HG03196 (cell line): ENCODE data around the gene TYK2.
"Not testable (repeated sequence)": the region's sequence is repeated elsewhere in the genome, so short reads cannot be mapped to it uniquely, and the experiment has no call there.

Source experiments
- ATAC-seq: cut with Tn5 transposase; IDR thresholded peaks from one replicate; pipeline ENCODE4 v1.9.1; 2021; ENCODE audit not compliant: unreplicated experiment

Gene TYK2

DNA sequence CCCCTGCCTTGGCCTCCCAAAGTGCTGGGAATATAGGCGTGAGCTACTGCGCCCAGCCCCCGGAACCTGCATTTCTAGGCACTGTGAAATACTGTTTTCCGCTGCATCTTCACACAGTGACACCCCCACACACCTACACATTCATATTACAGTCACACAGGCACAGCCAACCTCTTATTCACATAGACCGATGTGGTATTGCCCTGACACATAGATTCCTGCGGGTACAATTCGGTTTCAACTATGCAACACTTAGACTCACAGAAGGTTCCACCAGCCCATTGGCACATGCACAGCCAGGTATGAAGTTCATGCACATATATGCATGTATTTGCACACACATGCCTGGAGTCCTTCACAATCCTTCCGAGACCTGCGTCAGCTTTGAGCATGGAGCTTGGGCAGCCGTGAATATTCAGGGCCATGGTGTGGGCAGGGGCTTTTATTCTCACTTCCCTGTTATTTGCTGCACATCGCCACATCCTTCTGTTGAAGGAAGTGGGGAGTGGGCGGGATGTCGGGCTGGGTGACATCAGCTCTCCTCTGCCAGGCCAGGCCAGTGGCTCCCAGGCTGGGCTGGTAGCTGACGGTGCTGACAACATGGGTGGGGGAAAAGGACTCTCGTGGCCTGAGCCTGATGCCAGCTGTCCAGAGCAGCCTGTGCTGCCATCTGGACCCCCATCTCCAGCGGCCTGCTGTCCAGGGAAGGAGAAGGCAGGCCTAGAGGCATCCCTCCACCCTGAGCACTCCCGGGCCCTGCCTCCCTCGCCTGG lies 28.3 kb upstream of the TYK2 start:
- ATAC-seq: no peak

DNA sequence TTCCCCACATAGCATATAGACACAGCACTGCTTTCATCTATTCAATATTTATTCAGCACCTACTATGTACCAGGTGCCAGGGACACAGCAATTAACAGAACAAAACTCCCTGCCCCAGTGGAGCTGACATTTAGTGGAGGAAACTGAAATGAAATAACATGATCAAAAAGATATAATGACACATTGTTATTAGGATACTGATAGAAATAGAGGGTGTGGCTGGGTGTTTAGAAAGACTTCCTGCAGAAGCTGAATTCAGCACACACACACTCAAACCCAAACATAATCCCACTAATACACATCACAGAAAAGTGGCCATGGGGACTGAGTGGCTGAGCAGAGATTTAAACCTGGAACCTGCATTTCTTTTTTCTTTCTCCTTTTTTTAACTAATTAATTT lies 26.7 kb upstream of the TYK2 start:
- no peak for ATAC-seq

DNA sequence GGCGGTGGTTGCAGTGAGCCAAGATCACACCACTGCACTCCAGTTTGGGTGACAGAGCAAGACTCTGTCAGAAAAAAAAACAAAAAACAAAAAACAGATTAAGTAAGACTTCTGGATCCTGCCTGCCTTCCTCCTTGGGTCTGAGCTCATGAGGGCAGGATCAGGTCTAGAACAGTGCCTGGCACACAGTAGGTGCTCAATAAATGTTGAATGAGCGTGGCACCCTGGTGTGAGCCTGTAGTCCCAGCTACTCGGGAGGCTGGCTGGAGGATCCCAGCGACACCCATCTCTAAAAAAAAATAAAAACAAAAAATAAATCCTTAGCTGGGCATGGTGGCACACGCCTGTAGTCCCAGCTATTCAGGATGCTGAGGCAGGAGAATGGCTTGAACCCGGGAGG lies 25.8 kb upstream of the TYK2 start:
- no peak for ATAC-seq

DNA sequence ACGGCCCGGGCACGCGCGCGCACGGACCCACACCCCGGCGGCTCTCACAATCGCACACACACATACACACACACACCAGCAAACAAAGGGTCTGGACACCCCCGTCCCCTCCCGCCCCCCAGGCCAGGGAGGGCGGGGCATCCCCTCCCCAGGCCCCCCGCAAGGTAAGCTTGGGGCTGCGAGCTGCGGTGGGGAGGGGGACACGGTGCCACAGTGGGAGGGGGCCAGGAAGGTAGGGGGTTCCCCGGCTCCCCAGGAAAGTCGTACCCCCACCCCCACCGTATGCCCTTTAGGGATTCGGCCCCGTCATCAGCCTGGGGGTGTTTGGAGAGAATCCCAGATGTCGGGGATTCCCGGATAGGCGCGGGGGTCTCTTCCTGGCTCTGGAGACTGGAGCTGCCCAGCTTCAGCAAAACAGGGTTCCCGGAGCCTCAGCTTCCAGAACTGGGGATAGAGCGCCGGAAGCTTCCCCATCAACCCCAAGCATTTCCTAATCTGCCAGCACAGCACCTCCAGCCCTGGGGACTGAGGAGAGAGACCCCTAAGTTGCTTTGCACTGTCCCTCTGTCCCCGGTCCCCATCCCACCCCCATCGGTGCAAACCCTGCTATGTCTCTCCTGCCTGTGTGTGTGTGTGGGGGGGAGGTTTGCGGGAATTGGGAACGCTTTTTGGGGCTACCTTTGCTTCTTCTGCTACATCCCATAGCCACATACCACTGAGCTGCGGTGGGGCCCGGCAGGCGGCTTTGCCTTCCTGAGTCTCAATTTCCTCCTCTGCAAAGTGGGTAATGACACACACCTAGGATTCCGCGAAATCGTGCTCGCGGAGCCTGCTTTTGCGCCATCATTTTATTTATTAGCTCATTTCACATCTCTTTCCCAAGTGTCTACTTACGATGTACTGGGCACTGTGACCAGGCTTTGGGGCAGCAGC lies 24.8 kb upstream of the TYK2 start:
- no peak for ATAC-seq

DNA sequence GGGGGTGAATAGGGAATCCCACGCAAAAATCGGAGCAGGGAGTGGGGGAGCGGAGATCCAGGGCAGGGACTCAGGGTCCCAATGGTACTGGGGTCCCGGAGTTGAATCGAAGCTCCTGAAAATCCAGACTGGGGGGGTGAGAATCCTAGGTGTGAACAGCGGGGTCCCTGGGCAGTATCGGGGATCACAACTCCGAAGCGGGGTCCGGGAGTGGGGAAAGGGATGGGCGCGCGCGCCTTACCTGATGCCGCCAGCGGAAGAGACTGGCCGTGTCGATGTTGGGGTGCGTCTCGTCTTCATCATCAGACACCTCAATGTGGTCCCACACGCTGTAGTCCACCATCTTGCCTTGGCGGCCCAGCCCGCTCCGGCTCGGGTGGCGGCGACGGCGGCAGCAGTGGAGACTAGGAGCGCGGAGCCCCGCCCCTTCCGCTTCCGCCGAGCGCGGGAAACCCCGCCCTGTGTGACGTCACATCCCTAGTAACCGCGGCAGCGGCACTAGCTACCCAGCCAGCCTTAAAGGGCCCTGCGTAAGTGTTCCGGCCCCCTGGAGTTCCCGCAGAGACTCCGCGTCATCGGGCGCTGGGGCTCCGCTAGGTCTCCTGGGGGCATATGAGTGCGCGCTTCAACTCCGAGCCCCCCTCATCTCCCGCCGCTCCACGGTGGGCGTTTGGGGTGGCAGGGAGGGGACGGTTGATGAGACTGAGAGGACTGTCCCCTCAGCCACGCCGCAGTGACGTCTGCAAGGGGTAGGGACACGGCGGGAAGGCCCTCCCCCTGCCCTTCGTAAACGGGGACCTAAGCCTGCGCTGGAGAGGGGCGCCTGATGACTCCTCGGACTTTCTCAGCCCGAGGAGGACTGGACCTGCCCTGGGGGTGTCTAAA lies 23.0 kb upstream of the TYK2 start, which contains the start of gene CDC37:
Gene CDC37, minus strand, starts transcription at position 406 of the 885 bp plus-strand sequence. Its CDS starts 63 bp downstream, at position 343.
- ATAC-seq: peak; percentile 73

DNA sequence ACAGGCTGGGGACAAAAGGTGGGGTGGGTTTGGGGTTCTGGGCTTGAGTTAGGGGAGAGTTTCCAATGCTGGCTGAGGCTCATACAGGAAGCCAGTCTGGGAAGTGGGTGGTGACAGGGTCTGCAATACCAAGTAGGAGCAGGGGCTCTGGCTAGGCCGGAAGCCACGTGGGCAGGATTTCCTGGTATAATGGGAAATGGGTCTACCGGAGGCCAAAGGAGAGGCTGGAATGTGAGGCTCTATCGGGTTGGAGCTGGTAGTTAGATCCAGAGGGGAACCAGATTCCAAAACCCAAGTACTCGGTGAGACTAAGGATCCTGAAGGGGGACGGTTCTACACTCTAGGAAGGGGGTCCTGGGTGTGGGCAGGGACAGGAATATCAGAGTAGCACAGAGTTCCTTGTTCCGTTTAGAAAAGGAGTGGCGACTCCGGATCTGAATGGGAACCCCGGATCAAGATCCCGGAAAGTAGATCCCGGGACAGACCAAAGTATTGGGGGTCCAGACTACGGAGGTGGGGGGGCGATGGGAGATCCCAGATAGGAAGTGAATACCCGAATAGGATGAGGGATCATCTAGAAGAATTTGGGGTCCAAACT lies 22.2 kb upstream of the TYK2 start:
- ATAC-seq: no peak

DNA sequence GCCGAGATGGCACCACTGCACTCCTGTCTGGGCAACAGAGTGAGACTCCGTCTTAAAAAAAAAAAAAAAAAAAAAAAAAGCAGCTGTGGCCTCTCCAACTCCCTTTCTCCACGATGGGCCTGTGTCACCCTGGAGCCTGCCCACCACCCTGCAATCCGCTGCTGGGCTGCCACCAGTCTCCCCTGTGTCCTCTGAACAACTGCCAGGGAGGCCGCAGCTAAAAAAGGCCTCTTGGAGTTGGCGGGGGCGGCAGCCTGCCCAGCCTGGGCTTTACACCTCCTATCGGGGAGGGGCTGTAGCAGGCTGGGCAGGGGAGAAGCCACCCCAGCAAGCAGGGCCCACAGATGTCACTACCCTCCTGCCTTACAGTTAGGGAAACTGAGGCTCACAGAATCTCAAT lies 19.5 kb upstream of the TYK2 start:
- ATAC-seq: no peak

DNA sequence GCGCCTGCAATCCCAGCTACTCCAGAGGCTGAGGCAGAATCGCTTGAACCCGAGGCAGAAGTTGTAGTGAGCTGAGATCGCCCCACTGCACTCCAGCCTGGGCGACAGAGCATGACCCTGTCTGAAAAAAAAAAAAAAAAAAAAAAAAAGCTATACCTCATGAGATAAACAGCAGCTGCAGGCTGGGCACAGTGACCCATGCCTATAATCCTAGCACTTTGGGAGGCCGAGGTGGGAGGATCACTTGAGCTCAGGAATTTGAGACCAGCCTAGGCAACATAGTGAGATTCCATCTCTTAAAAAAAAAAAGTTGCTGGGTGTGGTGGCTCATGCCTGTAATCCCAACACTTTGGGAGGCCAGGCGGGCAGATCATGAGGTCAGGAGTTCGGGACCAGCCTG lies 19.0 kb upstream of the TYK2 start:
- ATAC-seq: not testable (repeated sequence)

DNA sequence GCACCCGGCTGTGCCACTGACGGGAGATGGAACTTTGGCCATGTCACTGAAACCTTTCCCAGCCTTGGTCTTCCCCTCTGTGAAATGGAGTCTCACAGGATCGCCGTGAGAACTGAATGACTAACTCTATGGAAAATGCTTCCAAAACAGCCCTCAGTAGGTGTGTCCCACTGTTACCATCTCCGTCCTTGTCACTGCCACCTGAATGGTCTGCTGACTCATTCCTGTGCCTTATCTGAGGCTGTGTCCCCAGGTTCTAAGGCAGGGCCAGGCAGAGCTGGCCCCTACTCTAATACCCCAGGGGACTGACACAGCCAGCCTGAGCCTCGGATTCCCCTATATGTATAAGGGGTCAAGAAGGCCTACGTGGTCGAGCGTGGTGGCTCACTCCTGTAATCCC lies 18.4 kb upstream of the TYK2 start:
- ATAC-seq: no peak

DNA sequence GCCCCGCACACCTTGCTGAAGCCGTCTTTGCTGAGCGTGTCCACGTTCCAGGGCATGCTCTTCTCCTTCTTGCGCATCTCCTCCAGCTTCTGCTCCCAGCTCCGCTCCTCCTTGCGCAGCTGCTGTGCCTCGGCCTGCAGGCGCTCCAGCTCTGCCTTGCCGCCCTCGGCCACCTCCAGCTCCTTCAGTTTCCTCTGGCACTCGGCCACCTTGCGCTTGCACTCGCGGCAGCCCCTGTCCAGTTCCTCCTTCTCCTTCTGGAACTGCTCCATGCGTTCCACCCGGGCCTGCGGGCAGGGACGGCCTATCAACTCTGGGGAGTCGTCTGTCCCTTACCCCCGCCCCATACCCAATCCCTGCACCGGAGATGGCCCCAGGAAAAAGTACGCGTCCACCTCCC lies 15.5 kb upstream of the TYK2 start:
- no peak for ATAC-seq

DNA sequence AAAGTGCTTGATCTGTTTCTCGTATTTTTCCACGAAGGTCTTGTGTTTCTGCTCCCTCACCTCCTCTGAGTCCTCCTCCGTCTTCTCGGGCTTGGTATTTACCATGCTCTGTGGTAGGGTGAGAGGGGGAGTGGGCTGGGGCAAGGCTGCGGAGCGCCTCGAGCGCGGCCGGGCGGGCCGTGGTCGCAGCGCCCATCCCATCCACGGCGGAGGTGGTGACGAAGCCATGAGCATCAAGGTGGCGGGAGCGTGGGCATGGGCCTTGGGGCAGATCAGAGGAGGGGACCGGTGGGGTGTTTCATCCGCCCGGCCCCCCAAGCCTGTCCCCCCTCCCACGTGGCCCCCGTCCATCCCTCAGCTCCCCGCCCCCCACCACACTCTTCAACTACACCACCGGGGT lies 15.1 kb upstream of the TYK2 start:
- no peak for ATAC-seq

DNA sequence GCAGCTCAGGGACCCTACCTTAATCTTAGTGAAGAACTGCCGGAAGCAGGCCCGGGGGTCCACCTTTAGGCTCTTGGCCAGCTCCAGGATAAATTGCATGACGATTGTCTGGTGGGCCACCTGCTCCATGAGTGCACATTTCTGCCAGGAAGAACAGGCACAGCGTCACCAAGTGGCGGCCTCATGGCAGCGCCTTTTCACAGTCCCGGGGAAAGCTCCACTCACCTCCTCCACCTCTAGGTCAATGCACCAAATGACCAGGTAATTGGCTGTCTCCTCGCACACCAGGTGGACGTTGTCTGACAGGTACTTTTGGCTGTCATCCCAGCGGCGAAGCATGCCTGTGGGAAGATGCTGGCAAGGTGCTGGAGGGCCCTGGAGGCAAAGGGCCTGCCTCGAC lies 14.6 kb upstream of the TYK2 start:
- ATAC-seq: no peak

DNA sequence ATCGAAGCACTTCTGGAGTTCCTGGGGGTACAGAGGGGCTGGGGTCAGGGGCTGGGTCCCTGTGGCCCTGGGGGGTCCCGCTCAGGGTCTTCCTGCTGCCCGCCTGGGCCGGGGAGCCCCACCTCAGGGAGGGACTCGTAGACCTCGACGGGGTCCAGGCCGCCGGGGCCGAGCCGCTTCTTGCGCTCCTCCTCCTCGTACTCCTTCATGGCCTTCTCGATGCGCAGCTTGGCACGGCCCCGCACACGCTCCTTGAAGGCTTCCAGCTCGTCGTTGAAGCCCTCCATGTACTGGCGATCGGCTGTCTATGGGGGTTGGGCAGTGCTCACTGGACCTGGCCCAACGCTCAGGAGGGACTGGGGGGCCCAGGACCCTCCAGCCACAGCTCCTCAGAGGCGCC lies 12.8 kb upstream of the TYK2 start:
- ATAC-seq: no peak

DNA sequence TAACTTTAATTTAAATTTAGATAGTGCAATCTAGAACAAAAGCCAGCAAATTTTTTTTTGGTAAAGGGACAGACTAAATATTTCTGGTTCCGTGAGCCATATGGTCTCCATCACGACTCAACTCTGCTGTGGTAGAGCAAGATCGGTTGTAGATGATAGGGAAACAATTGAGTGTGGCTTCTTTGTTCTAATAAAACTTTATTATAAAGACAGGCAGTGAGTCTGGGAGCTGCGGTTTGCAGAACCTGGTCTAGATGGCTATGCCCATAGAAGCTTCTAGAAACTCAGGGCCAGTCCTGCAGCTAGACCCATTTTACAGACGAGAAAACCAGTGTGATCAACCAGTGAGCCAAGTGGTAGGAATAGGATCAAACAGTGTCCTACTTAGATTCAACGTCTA lies 11.7 kb upstream of the TYK2 start:
- ATAC-seq: no peak

DNA sequence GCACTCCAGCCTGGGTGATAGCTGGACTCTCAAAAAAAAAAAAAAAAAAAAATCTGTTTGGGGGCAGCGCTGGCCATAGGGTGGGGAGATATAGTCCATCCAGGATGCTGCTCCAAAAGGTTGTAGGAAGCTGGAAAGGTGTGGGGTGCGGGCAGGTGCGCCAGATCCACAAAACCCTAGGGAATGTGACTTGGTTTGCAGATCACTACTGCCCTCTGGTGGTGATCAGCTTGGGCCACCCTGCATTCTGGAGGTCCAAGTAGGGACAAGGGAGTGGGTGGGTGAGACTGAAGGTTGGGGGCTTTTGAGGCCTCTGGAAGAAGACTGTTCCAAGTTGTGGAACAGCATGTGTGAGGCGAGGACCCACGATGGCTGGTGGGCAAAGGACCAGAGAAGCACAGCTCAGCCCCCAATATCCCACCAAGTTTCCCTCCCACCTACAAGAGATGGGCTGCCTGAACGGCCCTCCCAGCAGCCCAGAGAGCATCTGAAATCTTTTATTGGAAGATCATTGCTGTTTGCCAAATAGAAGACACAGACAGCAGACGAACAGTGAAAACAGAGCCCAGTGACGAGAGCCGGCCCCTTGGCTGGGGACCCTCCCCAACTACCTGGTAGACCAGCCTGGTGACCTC lies 10.4 kb upstream of the TYK2 start:
- no peak for ATAC-seq

DNA sequence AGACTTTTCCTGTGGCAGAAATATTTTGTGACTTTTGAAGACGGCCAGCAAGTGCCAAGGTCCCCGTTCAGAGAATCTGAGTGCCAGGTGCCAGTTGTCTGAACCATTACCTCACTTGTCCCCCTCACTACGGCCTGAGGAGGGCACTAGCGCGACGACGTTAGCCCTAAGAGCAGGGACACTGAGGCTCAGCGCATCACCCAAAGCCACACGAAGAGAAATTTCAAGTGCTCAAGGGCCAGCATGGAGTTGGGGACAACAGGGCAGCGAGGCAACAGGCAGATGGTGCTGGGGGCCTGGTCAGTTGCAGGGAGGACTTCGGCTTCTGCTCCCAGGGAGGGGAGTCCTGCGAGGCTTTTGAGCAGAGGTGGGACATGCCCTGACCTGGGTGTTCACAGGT lies 9.5 kb upstream of the TYK2 start:
- ATAC-seq: no peak

DNA sequence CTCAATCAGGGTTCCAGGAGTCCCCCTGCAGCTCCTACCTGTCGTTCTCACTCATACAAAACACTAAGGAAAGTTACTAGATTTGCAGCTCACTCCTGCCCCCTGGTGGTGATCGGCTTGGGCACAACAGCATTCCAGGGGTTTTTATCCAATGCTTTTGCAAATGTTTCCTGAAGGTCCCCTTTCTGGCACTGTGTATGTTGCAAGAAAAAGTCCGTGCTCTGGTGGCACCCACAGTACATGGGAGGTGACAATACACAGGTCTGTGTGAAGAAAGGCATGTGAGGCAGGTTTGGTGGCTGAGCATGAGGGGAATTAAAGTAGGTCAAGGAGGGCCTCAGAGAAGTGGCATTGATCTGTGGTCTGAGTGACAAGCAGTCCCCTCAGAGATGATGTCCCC lies 8.6 kb upstream of the TYK2 start:
- ATAC-seq: no peak

DNA sequence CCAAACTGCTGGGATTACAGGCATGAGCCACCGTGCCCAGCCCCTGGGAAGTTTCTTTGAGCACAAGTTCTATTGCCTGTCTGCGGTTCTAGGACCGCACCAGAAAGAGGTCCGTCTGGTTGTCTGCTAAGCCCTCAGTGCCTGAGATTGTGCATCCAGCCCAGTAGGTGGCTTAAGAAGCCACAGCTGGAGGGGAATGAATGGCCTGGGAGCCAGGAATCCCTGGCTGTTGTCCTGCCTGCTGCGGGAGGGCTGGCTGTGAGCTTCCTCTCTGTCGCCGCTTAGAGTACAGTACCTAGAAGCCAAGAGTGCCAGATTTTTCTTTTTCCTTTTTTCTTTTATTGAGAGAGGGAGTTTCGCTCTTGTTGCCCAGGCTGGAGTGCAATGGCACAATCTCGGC lies 4.2 kb upstream of the TYK2 start:
- no peak for ATAC-seq

DNA sequence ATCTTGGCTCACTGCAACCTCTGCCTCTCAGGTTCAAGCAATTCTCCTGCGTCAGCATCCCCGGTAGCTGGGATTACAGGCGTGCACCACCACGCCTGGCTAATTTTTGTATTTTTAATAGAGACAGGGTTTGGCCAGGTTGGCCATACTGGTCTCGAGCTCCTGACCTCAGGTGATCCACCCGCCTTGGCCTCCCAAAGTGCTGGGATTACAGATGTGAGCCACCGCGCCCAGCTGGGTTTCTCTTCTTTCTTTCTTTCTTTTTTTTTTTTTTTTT lies 2.8 kb upstream of the TYK2 start:
- not testable (repeated sequence) for ATAC-seq

DNA sequence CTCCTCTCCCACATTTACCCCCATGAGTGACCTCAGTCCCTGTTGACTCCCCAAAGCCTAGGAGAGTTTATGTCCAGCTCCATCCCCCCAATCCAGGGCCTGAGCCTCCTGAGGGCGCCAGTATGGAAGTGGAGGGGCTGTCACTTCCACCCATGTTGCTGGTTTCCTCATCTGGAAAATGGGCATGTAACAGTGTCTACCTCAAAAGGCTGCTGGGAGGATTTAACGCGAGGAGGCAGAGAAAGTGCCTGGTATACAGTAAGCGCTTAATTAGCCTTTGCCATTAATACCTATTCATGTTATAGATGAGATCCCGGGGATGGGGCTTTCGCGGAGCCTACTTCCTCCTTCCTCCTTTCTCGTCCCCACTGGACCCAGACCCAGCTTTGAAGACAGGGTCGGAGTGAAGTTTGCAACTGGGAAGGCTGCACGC lies 476 bp downstream of the TYK2 start:
- no peak for ATAC-seq

DNA sequence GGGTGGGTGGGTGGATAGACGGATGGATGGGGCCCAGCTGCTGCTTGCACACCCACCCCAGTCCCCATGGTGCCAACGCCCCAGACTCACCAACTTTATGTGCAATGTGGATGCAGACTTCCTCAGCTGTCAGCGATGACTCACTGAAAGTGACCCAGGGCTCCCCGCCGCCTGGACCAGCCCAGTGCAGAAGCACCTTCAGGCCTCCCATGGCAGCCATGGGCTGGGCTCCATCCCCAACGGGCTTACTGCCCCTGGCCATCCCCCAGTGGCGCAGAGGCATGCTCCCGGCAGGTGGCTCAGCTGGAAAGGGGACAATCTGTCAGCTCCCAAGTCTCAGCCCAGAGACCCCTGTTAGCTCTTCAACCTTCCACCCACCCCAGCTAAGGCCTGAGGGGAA lies 2.2 kb downstream of the TYK2 start:
- ATAC-seq: no peak
